Tongue (tissue), 2 donors: ENCODE results near the gene HARS1. TPM values are rescaled to one million over a fixed set of nuclear protein-coding genes. Genes with fewer than 3 reads are reported as not detected.
"Not testable (repeated sequence)": the region's sequence is repeated elsewhere in the genome, so short reads cannot be mapped to it uniquely, and the experiment has no call there.

Source experiments
- DNase-seq: peaks from one replicate; pipeline ENCODE4 v3.0.0-alpha.2; 2015
- total RNA-seq: library from RNA; depleted of rRNA; stranded (reverse); fragments of >200 nt; gene quantifications from one replicate; pipeline ENCODE4 v1.2.3, GENCODE V29; 2014

HARS1 gene
- total RNA-seq, 1 donor from 2014 or later = 42.1 TPM

GRCh38 chr5:140674629-140675028 lies 16.5 kb downstream of the HARS1 start:
- DNase-seq = no peak

DNA sequence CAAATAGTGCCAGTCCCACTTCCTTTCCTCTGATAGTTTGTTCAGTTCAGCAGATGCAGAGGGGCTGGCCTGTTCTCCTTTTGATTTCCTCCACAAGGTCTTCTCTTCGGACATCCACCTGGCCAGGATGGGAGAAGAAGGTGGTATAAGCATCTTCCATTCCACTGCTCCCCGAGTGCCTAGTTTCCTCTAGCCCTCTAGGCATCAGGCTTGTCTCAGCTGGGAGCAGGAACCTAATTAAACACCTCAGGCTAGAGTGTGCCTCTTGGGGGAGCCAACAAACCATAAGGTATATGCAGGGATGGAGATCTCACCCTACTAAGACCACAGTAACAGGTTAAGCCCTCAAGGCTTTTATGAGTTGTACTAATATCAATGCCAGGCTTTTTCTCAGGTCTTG lies 17.0 kb downstream of the HARS1 start:
- no peak for DNase-seq

DNA sequence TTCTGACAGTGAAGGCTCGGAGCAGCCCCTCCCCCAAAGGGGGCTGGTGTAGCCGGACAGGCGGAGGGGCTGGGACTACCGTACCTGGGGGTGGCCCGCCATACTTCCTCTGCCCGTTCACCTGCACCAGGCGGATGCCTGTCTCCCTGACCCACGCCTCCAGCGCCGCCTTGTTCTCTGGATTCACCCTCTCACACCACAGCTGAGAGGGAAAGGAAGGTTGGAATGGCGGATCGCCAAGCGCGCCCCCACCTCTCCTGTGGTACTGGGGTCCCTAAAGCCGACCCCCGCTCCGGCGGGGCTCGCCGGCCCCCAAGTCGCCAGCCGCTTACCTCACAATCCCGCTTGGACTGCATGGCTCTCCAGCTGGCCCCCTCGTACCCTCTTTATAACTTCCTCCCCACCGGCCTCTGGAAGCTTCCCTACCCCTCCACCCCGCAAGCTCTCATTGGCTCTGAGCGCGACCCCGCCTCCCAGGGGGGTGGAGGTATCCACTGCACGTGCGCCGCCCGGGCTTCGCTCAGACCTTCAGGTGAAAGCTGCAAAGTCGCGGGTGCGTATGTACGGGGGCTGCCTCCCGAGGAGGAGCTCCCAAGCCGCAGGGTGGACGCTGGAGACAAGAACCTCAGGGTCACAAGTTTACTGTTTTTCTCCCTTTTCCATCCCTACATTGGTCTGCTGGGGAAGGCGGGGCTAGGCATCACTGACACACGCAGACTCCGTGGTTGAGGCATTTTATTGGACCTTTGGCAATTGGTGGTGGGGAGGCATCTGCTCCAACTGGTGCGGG lies 17.8 kb downstream of the HARS1 start, which contains the start of gene DND1:
DND1 (minus strand) TSS at position 390 of the 790 bp plus-strand sequence; CDS start at position 356, 34 bp downstream.
- no peak for DNase-seq

GRCh38 chr5:140672455-140673186 lies 18.5 kb downstream of the HARS1 start:
- no peak for DNase-seq

DNA sequence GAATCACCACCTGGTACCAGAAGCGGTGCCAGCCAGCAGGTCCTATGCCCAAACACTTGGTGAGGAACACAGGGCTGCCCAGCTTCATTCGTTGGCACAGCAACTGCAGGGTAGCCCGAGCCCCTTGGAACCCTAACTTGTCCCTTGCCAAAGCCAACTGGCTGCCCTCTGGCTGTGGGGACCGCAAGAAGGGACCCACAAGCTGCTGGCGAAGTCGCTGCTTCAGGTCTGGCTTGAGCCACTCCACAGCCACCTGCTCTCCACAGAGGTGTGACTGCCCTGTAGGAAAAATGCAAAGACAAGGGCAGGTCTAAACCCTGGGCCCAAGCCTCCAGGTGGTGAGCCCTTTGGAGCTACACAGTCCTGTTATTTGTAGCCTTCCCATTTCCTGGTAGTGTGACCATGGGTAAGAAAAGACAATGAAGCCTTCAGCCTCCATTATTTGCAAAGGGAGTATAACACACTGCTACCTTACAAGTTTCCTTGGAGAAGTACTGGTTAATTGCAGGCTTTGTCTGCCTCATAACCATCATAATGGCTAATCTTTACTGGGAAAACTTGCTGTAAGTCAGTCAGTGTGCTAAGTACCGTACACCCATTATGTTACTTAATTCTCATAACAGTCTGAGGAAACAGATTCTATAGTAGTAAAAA lies 19.6 kb downstream of the HARS1 start:
- no peak for DNase-seq

DNA sequence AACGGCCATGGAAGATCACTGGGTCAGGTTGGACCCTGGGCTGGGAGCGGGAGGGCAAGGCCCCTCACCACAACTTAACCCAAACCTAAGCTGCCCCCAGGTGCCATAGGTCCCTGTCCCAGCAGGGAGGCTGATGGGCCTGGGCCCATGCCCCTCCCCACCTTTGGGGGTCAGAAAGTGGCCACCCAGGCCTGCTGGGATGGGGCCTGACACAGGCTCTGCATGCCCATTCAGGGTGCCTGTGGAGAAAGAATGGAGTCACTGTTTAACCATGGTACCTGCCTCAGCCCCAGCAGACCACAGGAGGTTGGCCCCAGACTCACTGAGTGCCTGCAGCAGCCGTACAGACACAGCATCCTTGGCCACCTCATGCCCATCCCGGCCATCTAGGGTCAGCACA lies 20.1 kb downstream of the HARS1 start:
- DNase-seq = not testable (repeated sequence)

DNA sequence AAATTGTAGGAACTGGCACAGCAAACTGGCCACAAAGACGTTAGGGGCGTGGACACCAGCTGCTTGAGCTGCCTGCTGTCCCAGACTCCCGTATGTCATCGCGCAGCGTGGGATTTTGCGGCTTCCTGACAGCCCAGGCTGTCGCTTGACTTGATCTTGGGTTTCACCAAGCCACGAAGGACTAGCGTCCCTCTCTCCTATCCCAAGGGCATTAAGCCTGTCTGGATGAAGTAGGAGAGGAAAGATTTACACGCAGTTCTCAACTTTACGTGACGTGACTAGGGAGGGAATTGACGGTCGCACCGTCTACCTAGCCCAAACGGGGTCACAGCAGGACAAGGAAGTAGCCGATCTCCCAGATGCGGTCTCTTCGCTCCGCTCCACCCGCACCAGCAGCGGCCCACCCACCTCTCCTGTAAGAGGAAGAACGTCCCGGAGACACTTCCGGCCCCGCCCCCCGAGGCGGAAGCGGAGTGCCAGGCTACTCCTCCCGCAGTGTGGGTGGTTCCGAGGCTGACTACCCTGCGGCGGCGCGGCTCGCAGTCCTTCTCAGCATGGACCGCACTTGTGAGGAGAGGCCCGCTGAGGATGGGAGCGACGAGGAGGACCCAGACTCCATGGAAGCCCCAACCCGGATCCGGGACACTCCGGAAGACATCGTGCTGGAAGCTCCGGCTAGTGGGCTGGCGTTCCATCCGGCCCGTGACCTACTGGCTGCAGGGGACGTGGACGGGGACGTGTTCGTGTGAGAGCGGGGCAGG lies 26.6 kb downstream of the HARS1 start, which contains the start of gene WDR55:
WDR55 (plus strand) TSS at position 546 of the 761 bp plus-strand sequence; CDS start at position 555, 9 bp downstream.
- DNase-seq = peak; percentile 97

DNA sequence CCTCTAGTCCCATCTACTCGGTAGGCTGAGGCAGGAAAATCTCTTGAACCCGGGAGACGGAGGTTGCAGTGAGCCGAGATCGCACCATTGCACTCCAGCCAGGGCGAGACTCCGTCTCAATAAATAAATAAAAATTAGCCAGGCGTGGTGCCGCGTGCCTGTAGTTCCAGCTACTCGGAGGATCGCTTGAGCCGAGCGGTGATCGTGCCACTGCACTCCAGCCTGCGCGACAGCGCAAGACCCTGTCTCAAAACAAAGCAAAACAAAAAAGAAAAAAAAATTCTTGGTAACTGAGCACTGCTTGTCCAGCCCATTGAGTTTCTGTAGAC lies 27.2 kb downstream of the HARS1 start:
- DNase-seq = no peak

- DNase-seq = not testable (repeated sequence)
Measured at GRCh38 chr5:140660371-140660770, 30.8 kb downstream of the HARS1 start.

GRCh38 chr5:140658870-140659269 lies 32.3 kb downstream of the HARS1 start:
- DNase-seq = no peak

- DNase-seq = no peak
Measured at GRCh38 chr5:140647042-140647419, 44.1 kb downstream of the HARS1 start.

- DNase-seq = no peak
Measured at GRCh38 chr5:140642718-140643117, 48.5 kb downstream of the HARS1 start.

- no peak for DNase-seq
Measured at GRCh38 chr5:140641716-140642115, 49.5 kb downstream of the HARS1 start.

- DNase-seq = peak; percentile 97
Measured at GRCh38 chr5:140639148-140639981, 51.8 kb downstream of the HARS1 start, which contains the start of gene TMCO6. TMCO6 (plus strand) TSS chr5:140639451; CDS start chr5:140639528, 77 bp downstream.

- not testable (repeated sequence) for DNase-seq
Measured at GRCh38 chr5:140638898-140639147, 52.3 kb downstream of the HARS1 start.

DNA sequence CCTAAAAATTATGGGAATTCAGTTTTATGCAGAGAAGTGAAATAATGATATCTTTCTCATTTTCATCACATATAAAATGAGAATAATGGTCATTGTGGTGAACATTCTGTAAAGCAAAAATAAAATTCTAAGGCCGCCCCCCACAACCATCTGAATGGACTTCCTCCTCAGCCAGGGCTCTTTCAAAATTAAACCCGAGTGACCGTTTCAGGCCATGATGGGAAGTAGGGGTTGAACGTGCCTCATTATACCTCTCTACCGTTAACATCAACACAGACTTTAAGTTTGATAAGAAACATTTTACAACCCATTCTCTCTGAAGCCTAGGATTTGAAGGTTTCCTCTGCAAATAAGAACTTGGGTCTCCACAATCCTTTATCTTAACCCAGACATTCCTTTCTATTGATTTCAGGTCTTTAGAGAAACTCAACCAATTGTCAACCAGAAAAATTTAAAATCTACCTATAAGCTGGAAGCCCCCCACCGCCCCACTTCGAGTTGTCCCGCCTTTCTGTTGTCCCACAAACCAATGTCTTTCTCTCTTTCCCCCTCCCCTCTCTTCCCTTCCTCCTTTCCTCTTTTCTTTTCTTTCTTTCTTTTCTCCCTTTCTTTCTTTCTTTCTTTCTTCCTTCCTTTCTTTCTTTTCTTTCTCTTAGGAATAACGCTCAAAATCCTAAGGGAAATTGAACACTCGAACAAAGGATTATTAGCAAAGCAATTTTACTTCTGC lies 53.6 kb downstream of the HARS1 start:
- no peak for DNase-seq

DNA sequence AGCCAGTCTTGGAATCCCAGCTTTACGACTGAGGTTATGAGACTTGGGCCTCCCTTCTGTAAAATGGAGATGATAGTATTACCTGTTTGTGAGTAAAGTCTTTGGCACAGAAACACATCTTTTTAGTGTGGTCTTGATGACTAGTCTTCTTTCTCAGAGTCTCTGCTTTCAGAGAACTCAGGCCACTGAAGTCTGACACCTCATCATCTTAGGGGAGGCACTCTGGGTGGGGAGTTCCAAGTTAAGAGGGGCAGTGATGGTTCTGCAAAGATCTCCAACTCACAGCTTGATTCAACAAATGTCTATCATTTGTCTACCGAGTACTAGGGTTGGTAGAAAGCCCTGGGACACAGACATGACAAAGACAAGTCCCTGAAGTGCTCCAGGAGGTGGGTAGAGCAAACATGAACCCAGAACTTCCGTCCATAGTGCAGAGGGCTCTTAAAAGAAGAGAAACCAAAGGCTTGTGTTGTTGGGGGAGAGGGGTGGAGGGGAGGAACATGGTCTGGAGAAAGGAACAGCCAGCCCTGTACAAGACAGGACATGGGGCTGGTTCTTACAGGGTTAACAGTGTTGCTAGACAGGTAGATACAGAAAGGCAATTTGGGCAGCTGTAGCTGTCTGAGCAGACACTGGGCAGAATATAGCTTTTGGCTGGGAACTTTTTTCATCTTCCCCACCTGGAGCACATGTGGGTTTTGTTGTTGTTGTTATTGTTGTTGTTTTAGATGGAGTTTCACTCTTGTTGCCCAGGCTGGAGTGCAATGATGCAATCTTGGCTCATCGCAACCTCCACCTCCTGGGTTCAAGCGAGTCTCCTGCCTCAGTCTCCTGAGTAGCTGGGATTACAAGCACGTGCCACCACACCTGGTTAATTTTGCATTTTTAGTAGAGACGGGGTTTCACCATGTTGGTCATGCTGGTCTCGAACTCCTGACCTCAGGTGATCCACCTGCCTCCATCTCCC lies 55.6 kb downstream of the HARS1 start:
- DNase-seq = no peak

- no peak for DNase-seq
Measured at GRCh38 chr5:140634103-140634502, 57.1 kb downstream of the HARS1 start.

DNA sequence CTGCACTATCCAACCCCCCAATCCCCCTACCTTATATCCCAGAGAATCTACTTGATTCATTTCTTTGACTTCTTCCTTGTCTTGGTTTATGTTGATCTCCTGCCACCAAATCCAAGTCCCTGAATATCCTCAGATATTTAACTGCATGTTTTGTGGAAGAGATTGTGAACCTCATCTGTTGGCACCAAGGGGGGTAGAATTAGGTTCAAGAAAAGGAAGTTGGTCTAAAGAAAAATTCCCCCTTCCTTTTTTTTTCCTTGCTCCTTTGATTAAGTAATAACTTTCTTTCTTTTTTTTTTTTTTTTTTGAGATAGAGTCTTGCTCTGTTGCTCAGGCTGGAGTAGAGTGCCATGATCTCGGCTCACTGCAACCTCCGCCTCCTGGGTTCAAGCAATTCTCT lies 57.7 kb downstream of the HARS1 start:
- DNase-seq = no peak
